ENCODE measurements around the gene LENG9. TPM values are rescaled to one million over a fixed set of nuclear protein-coding genes. Genes with fewer than 3 reads are reported as not detected.
"Not testable (repeated sequence)": the region's sequence is repeated elsewhere in the genome, so short reads cannot be mapped to it uniquely, and the experiment has no call there.

Gene LENG9
- polyA plus RNA-seq, 4 donors = 8.7 to 14.1 (median 10.5) TPM

- Histone ChIP-seq H3K27ac (ENCODE audit: low read depth in 1 of 3, low read length in 2 of 3) (no peak within 1 kb of the TSS), H3K27me3 (ENCODE audit: control insufficient read depth in 3 of 3, insufficient read depth in 3 of 3, low read length in 3 of 3) (no peaks in the 10 kb centered on the region), H3K4me1 (ENCODE audit: control insufficient read depth in 3 of 3, insufficient read depth in 2 of 3, low read depth in 1 of 3, low read length in 2 of 3) (no peaks in the 10 kb centered on the region), H3K9me3 (ENCODE audit: control insufficient read depth in 2 of 2, insufficient read depth in 1 of 2, low read depth in 1 of 2, low read length in 1 of 2) (no peaks in the 10 kb centered on the region), H3K36me3 (ENCODE audit: control insufficient read depth in 3 of 3, insufficient read depth in 2 of 3, low read depth in 1 of 3, low read length in 3 of 3) (no peaks in the 10 kb centered on the region), H3K4me3 (ENCODE audit: low read depth in 1 of 3, low read length in 3 of 3) (no peak within 1 kb of the TSS)
- DNase-seq (no peak), FAIRE-seq (no peak)
- 67 to 80% (median 69%) methylated on average over 14 of the region's 14 CpGs for WGBS, 3 donors
Observed at GRCh38 chr19:54502518-54503048, 39.0 kb upstream of the LENG9 start, which contains the start of gene LAIR2. LAIR2 (plus strand) TSS chr19:54502831; CDS start chr19:54502919, 88 bp downstream.

DNA sequence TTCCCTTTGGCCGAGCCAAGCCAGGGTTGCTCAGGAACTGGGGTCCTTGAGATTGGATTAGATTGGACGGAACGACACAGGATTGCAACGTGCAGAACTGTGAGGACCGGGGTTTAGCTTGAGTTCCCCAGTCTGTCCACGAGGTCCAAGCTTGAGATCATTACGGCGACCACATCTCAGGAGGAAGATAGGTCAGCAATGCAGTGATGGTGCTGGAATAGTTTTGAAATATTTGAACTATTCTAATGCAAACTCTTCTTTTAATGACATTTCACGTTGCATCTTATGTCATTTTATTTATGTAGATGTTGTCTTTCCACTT, 34.8 kb upstream of the LENG9 start:
- 69 to 81% (median 77%) methylated on average over 8 to 9 of the region's 9 CpGs for WGBS, 3 donors
- not testable (repeated sequence) for H3K4me1 ChIP-seq (ENCODE audit: control insufficient read depth in 3 of 3, insufficient read depth in 2 of 3, low read depth in 1 of 3, low read length in 2 of 3); H3K4me3 ChIP-seq (ENCODE audit: low read depth in 1 of 3, low read length in 3 of 3); H3K27ac ChIP-seq (ENCODE audit: low read depth in 1 of 3, low read length in 2 of 3); DNase-seq; FAIRE-seq; H3K27me3 ChIP-seq (ENCODE audit: control insufficient read depth in 3 of 3, insufficient read depth in 3 of 3, low read length in 3 of 3); H3K9me3 ChIP-seq (ENCODE audit: control insufficient read depth in 2 of 2, insufficient read depth in 1 of 2, low read depth in 1 of 2, low read length in 1 of 2); H3K36me3 ChIP-seq (ENCODE audit: control insufficient read depth in 3 of 3, insufficient read depth in 2 of 3, low read depth in 1 of 3, low read length in 3 of 3)

GRCh38 chr19:54497747-54498450, 34.3 kb upstream of the LENG9 start:
- H3K4me1 ChIP-seq (ENCODE audit: control insufficient read depth in 3 of 3, insufficient read depth in 2 of 3, low read depth in 1 of 3, low read length in 2 of 3); FAIRE-seq; DNase-seq; H3K27me3 ChIP-seq (ENCODE audit: control insufficient read depth in 3 of 3, insufficient read depth in 3 of 3, low read length in 3 of 3); H3K4me3 ChIP-seq (ENCODE audit: low read depth in 1 of 3, low read length in 3 of 3); H3K36me3 ChIP-seq (ENCODE audit: control insufficient read depth in 3 of 3, insufficient read depth in 2 of 3, low read depth in 1 of 3, low read length in 3 of 3); H3K27ac ChIP-seq (ENCODE audit: low read depth in 1 of 3, low read length in 2 of 3); H3K9me3 ChIP-seq (ENCODE audit: control insufficient read depth in 2 of 2, insufficient read depth in 1 of 2, low read depth in 1 of 2, low read length in 1 of 2): not testable (repeated sequence)
- 65 to 70% (median 67%) methylated on average over 8 to 9 of the region's 15 CpGs for WGBS, 3 donors

- not testable (repeated sequence) for FAIRE-seq; H3K4me3 ChIP-seq (ENCODE audit: low read depth in 1 of 3, low read length in 3 of 3); H3K27me3 ChIP-seq (ENCODE audit: control insufficient read depth in 3 of 3, insufficient read depth in 3 of 3, low read length in 3 of 3); H3K27ac ChIP-seq (ENCODE audit: low read depth in 1 of 3, low read length in 2 of 3); DNase-seq; H3K4me1 ChIP-seq (ENCODE audit: control insufficient read depth in 3 of 3, insufficient read depth in 2 of 3, low read depth in 1 of 3, low read length in 2 of 3); H3K9me3 ChIP-seq (ENCODE audit: control insufficient read depth in 2 of 2, insufficient read depth in 1 of 2, low read depth in 1 of 2, low read length in 1 of 2); H3K36me3 ChIP-seq (ENCODE audit: control insufficient read depth in 3 of 3, insufficient read depth in 2 of 3, low read depth in 1 of 3, low read length in 3 of 3)
- 61 to 69% (median 66%) methylated on average over 4 to 5 of the region's 5 CpGs for WGBS, 3 donors
Observed at GRCh38 chr19:54495284-54495683, 31.7 kb upstream of the LENG9 start.

DNA sequence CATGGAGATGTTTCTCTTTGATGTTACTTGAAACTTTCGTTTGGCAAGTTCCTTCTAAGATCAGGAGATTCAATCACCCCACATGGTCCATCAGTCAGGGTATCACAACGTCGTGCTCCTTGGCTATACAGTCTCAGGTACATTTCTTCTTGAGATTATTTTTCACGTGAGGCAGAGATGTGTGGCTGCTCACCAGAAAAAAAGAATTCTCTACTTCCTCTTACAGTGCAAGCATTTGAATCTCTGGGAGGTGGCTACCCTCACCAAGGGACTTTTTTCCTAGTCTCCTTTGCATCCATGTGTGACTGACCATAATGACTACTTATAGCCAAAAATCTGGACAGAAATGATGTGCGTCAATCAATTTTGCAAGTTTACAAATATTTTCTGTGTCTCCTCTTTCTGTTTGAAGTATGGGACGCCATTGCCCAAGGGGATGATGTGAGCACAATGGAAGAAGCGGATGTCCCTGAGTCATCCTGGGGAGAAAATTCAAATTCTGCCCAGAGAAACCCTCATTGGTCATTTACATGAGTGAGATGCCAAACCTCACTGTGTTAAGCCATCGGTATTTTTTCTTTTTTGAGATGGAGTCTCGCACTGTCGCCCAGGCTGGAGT, 30.5 kb upstream of the LENG9 start:
- no peaks in the 10 kb centered on the region for H3K9me3 ChIP-seq (ENCODE audit: control insufficient read depth in 2 of 2, insufficient read depth in 1 of 2, low read depth in 1 of 2, low read length in 1 of 2)
- DNase-seq (no peak), FAIRE-seq (no peak)
- H3K4me3 ChIP-seq (ENCODE audit: low read depth in 1 of 3, low read length in 3 of 3) = no peak overlapping the region
- H3K36me3 ChIP-seq (ENCODE audit: control insufficient read depth in 3 of 3, insufficient read depth in 2 of 3, low read depth in 1 of 3, low read length in 3 of 3) = no peaks in the 10 kb centered on the region
- H3K27ac ChIP-seq (ENCODE audit: low read depth in 1 of 3, low read length in 2 of 3) = no peak overlapping the region
- WGBS, 3 donors = 72 to 75% (median 73%) methylated on average over 10 of the region's 10 CpGs
- peaks cover 0 to 3% (median 0%) of the 10 kb centered on the region in 3 donors for H3K27me3 ChIP-seq (ENCODE audit: control insufficient read depth in 3 of 3, insufficient read depth in 3 of 3, low read length in 3 of 3)
- no peaks in the 10 kb centered on the region for H3K4me1 ChIP-seq (ENCODE audit: control insufficient read depth in 3 of 3, insufficient read depth in 2 of 3, low read depth in 1 of 3, low read length in 2 of 3)

DNA sequence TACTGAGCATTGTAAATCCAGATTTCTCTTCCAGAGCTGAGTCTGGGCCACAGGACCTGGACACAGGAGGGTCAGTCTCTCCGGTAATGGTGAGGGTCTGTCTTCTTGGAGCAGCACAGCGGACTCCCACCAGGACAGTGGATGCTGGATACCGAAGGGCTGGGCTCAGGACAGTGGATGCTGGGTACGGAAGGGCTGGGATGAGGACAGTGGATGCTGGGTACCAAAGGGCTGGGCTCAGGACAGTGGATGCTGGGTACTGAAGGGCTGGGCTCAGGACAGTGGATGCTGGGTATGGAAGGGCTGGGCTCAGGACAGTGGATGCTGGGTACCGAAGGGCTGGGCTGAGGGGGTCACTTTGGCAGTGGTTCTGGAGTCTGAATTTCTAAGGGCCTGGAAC, 29.5 kb upstream of the LENG9 start:
- H3K4me3 ChIP-seq (ENCODE audit: low read depth in 1 of 3, low read length in 3 of 3); DNase-seq; H3K27me3 ChIP-seq (ENCODE audit: control insufficient read depth in 3 of 3, insufficient read depth in 3 of 3, low read length in 3 of 3); FAIRE-seq; H3K27ac ChIP-seq (ENCODE audit: low read depth in 1 of 3, low read length in 2 of 3); H3K36me3 ChIP-seq (ENCODE audit: control insufficient read depth in 3 of 3, insufficient read depth in 2 of 3, low read depth in 1 of 3, low read length in 3 of 3); H3K4me1 ChIP-seq (ENCODE audit: control insufficient read depth in 3 of 3, insufficient read depth in 2 of 3, low read depth in 1 of 3, low read length in 2 of 3); H3K9me3 ChIP-seq (ENCODE audit: control insufficient read depth in 2 of 2, insufficient read depth in 1 of 2, low read depth in 1 of 2, low read length in 1 of 2): not testable (repeated sequence)
- 83 to 84% (median 83%) methylated on average over 5 of the region's 5 CpGs for WGBS, 3 donors

- Histone ChIP-seq H3K9me3 (ENCODE audit: control insufficient read depth in 2 of 2, insufficient read depth in 1 of 2, low read depth in 1 of 2, low read length in 1 of 2) (no peaks in the 10 kb centered on the region), H3K4me3 (ENCODE audit: low read depth in 1 of 3, low read length in 3 of 3) (no peak overlapping the region), H3K27me3 (ENCODE audit: control insufficient read depth in 3 of 3, insufficient read depth in 3 of 3, low read length in 3 of 3) (peaks cover 0 to 3% (median 0%) of the 10 kb centered on the region in 3 donors), H3K36me3 (ENCODE audit: control insufficient read depth in 3 of 3, insufficient read depth in 2 of 3, low read depth in 1 of 3, low read length in 3 of 3) (no peaks in the 10 kb centered on the region), H3K4me1 (ENCODE audit: control insufficient read depth in 3 of 3, insufficient read depth in 2 of 3, low read depth in 1 of 3, low read length in 2 of 3) (no peaks in the 10 kb centered on the region), H3K27ac (ENCODE audit: low read depth in 1 of 3, low read length in 2 of 3) (no peak overlapping the region)
- no peak for DNase-seq
- 84 to 94% (median 87%) methylated on average over 18 of the region's 18 CpGs for WGBS, 3 donors
- FAIRE-seq = no peak
Observed at GRCh38 chr19:54492568-54492967, 29.0 kb upstream of the LENG9 start.

DNA sequence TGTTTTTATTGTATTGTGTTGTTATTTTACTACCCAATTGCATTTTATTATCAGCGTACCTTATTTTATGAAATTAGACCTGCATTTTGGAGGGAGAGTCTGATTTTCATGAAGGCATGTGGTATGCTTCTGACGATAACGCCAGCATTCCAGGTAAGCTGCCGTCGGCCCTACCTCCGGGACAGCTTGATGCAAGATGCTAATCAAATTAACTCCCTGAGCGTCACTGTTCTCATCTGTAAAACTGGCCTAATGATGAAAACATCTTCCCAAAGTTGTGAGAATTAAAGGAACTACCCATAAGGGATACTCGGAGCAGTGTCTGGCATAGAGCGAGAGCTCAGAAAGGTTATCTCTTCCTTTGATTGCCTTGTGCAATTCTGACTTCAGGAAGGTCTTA, 26.2 kb upstream of the LENG9 start:
- WGBS, 3 donors = 61 to 66% (median 63%) methylated on average over 9 of the region's 9 CpGs
- Histone ChIP-seq H3K4me3 (ENCODE audit: low read depth in 1 of 3, low read length in 3 of 3) (no peak overlapping the region), H3K9me3 (ENCODE audit: control insufficient read depth in 2 of 2, insufficient read depth in 1 of 2, low read depth in 1 of 2, low read length in 1 of 2) (no peaks in the 10 kb centered on the region), H3K4me1 (ENCODE audit: control insufficient read depth in 3 of 3, insufficient read depth in 2 of 3, low read depth in 1 of 3, low read length in 2 of 3) (no peaks in the 10 kb centered on the region), H3K27ac (ENCODE audit: low read depth in 1 of 3, low read length in 2 of 3) (no peak overlapping the region), H3K36me3 (ENCODE audit: control insufficient read depth in 3 of 3, insufficient read depth in 2 of 3, low read depth in 1 of 3, low read length in 3 of 3) (no peaks in the 10 kb centered on the region), H3K27me3 (ENCODE audit: control insufficient read depth in 3 of 3, insufficient read depth in 3 of 3, low read length in 3 of 3) (peaks cover 0 to 3% (median 0%) of the 10 kb centered on the region in 3 donors)
- DNase-seq (no peak), FAIRE-seq (no peak)

Measured in small intestine (tissue), 7 donors.